Glomerular endothelial cell (primary cell): ENCODE results near the gene FAM13A. TPM values are rescaled to one million over a fixed set of nuclear protein-coding genes. Genes with fewer than 3 reads are reported as not detected.
"Not testable (repeated sequence)": the region's sequence is repeated elsewhere in the genome, so short reads cannot be mapped to it uniquely, and the experiment has no call there.

Source experiments
- DNase-seq: peaks from one replicate; pipeline ENCODE4 v3.0.0-alpha.2; 2011; ENCODE audit warnings: low read depth, low spot score; ENCODE audit errors: extremely low read depth
- total RNA-seq: library from RNA; depleted of rRNA; stranded (reverse); fragments of >200 nt; gene quantifications from 2 replicates; pipeline ENCODE4 v1.2.3, GENCODE V29; 2015

The FAM13A gene
- total RNA-seq, 1 donor from 2014 or later, result 7.5 TPM

- DNase-seq, result peak; percentile 81
Measured at GRCh38 chr4:89000844-89001360, 56.1 kb downstream of the FAM13A start.

GRCh38 chr4:89000382-89000781, 56.6 kb downstream of the FAM13A start:
- DNase-seq, result no peak

- no peak for DNase-seq
Measured at GRCh38 chr4:88999392-88999930, 57.5 kb downstream of the FAM13A start.

GRCh38 chr4:88998891-88999290, 58.1 kb downstream of the FAM13A start:
- DNase-seq, result no peak

- DNase-seq, result no peak
Measured at GRCh38 chr4:88998001-88998400, 59.0 kb downstream of the FAM13A start.

GRCh38 chr4:88995874-88996273, 61.1 kb downstream of the FAM13A start:
- DNase-seq, result no peak

- not testable (repeated sequence) for DNase-seq
Measured at GRCh38 chr4:88995257-88995656, 61.7 kb downstream of the FAM13A start.

GRCh38 chr4:88993246-88993645, 63.7 kb downstream of the FAM13A start:
- DNase-seq, result no peak

GRCh38 chr4:88991746-88992145, 65.2 kb downstream of the FAM13A start:
- DNase-seq, result peak; percentile 22

GRCh38 chr4:88989990-88990389, 67.0 kb downstream of the FAM13A start:
- no peak for DNase-seq

- no peak for DNase-seq
Measured at GRCh38 chr4:88985088-88985773, 71.8 kb downstream of the FAM13A start.

GRCh38 chr4:88982757-88983156, 74.2 kb downstream of the FAM13A start:
- DNase-seq, result no peak

- DNase-seq, result no peak
Measured at GRCh38 chr4:88981993-88982392, 75.0 kb downstream of the FAM13A start.

- no peak for DNase-seq
Measured at GRCh38 chr4:88981556-88981955, 75.4 kb downstream of the FAM13A start.

- no peak for DNase-seq
Measured at GRCh38 chr4:88979276-88979675, 77.7 kb downstream of the FAM13A start.

- no peak for DNase-seq
Measured at GRCh38 chr4:88976775-88977035, 80.3 kb downstream of the FAM13A start.

GRCh38 chr4:88975958-88976774, 80.8 kb downstream of the FAM13A start:
- no peak for DNase-seq

- DNase-seq, result no peak
Measured at GRCh38 chr4:88971536-88971935, 85.4 kb downstream of the FAM13A start.

GRCh38 chr4:88969746-88970145, 87.2 kb downstream of the FAM13A start:
- no peak for DNase-seq

- DNase-seq, result no peak
Measured at GRCh38 chr4:88969271-88969670, 87.7 kb downstream of the FAM13A start.

- DNase-seq, result no peak
Measured at GRCh38 chr4:88967883-88968331, 89.1 kb downstream of the FAM13A start.

GRCh38 chr4:88965053-88965452, 91.9 kb downstream of the FAM13A start:
- DNase-seq, result no peak
